ENCODE results near the gene MRPS21. TPM values are rescaled to one million over a fixed set of nuclear protein-coding genes. Genes with fewer than 3 reads are reported as not detected.
A peak's percentile ranks its signal among the peaks of the same experiment; 100 is the strongest.

The MRPS21 gene
- 10 to 100 TPM; 30.1 to 39.5 TPM for total RNA-seq

DNA sequence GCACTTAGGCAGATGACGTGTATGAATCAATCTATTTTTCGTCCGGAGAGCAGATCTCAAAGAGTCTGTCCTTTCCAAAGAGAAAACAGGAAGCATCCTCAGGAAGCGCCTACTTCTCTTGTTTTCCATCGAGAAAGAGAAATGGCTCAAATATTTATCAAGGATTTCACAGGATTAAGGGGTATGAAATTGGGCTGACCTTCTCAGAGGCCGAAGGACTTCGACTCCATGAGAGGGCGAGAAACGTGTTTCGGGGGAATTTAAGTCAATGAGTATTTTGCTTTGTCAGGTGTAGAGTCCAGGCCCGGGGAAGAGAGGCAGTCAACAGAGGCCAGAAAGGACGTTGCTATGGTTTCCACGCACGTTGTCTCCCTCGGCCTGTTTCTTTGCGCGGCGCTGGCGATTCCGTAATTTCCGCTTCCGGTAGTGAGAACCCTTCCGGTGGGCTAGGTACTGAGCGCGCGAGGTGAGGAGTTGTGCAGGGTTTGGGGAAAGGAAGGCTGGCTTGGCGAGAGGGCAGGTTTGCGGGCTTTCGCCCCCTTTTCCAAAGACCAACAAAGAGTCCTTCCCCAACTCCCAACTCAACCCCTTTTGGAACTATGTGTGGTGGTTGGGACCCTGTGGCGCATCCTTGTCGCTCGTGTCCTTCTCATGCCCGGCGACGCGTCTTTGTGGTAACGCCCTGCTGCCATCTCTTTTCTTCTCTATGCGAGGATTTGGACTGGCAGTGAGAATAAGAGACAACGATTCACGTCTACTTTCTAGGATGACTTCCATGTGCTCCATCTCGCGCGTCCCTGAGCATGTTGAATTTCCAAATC, at the start of gene MRPS21:
Gene MRPS21, plus strand, starts transcription at position 429 of the 821 bp plus-strand sequence. CDS start 506 bp downstream, outside the sequence.
- Histone ChIP-seq H3K4me1 (ENCODE audit: control insufficient read depth in 1 of 2, low read depth in 2 of 2) (peaks cover 10 to 13% of the 10 kb centered on the region in 2 donors), H3K36me3 (no peaks in the 10 kb centered on the region), H3K9me3 (no peaks in the 10 kb centered on the region), H3K4me3 (peak within 1 kb of the TSS; percentile 91), H3K27me3 (replicated peaks; ENCODE audit: insufficient read depth) (no peaks in the 10 kb centered on the region), H3K27ac (peak within 1 kb of the TSS; percentile 81 to 90)
- peak; percentile 84 for DNase-seq (ENCODE audit: low spot score)
- ATAC-seq (ENCODE audit: insufficient number of reproducible peaks, low FRiP score, low read depth) = peak; percentile 90
- TF ChIP-seq, protein P1, sequence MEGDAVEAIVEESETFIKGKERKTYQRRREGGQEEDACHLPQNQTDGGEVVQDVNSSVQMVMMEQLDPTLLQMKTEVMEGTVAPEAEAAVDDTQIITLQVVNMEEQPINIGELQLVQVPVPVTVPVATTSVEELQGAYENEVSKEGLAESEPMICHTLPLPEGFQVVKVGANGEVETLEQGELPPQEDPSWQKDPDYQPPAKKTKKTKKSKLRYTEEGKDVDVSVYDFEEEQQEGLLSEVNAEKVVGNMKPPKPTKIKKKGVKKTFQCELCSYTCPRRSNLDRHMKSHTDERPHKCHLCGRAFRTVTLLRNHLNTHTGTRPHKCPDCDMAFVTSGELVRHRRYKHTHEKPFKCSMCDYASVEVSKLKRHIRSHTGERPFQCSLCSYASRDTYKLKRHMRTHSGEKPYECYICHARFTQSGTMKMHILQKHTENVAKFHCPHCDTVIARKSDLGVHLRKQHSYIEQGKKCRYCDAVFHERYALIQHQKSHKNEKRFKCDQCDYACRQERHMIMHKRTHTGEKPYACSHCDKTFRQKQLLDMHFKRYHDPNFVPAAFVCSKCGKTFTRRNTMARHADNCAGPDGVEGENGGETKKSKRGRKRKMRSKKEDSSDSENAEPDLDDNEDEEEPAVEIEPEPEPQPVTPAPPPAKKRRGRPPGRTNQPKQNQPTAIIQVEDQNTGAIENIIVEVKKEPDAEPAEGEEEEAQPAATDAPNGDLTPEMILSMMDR (IDR thresholded peaks at IDR 0.05) = no peak

GRCh38 chr1:150249936-150250335, 43.7 kb upstream of the MRPS21 start:
- TF ChIP-seq, protein P1 (IDR thresholded peaks at IDR 0.05) = no peak
- H3K36me3 ChIP-seq = no peaks in the 10 kb centered on the region
- H3K4me3 ChIP-seq = no peak overlapping the region
- no peaks in the 10 kb centered on the region for H3K4me1 ChIP-seq (ENCODE audit: control insufficient read depth in 1 of 2, low read depth in 2 of 2)
- no peaks in the 10 kb centered on the region for H3K27me3 ChIP-seq (replicated peaks; ENCODE audit: insufficient read depth)
- DNase-seq (ENCODE audit: low spot score) (no peak), ATAC-seq (ENCODE audit: insufficient number of reproducible peaks, low FRiP score, low read depth) (no peak)
- H3K9me3 ChIP-seq = no peaks in the 10 kb centered on the region
- H3K27ac ChIP-seq = no peak overlapping the region

- H3K4me1 ChIP-seq (ENCODE audit: control insufficient read depth in 1 of 2, low read depth in 2 of 2) = peaks cover 9 to 10% of the 10 kb centered on the region in 2 donors
- no peaks in the 10 kb centered on the region for H3K27me3 ChIP-seq (replicated peaks; ENCODE audit: insufficient read depth)
- peak overlapping the region; percentile 61 for H3K4me3 ChIP-seq
- no peaks in the 10 kb centered on the region for H3K9me3 ChIP-seq
- H3K36me3 ChIP-seq = no peaks in the 10 kb centered on the region
- H3K27ac ChIP-seq = peak overlapping the region; percentile 45 to 59
- no peak for ATAC-seq (ENCODE audit: insufficient number of reproducible peaks, low FRiP score, low read depth)
- DNase-seq (ENCODE audit: low spot score) = no peak
- TF ChIP-seq, protein P1 (IDR thresholded peaks at IDR 0.05) = no peak
Observed at GRCh38 chr1:150256198-150256553, 37.5 kb upstream of the MRPS21 start.

DNA sequence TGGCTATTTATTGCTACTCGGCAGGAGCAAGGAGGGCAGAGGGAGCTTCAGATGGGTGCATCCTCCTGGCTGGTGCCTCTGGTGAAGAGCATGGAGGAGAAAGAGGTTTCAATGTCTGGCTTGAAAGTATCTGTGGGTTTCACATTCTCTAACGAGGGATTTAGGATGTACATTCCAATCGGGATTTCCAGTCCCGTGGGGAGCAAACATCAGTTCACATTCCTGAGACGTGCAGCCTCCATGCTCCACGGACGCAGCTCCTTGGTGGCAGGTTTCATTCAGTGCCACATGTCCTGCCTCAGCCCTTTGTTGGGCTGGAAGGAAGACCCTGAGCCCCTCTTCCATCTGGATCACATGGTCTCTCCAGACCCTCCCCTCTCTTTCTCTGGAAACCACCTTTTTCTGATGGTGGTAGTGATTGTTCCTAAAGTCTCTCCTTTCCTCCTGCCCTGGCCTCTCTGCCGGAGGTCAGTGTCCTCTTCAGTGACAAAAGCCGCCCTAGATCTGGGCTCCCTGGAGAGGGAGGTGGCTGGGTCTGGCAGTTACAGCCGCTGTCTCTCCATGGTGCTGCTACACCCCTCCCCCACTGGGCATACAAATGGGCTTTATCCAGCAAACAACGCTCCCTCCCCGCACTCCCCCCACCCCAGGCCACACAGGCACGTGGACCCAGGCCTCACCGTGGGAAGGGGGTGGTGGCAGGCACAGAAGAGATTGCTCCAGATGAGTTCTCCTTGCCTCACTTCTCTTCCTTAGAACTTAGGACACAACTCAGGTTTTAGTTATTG, 36.9 kb upstream of the MRPS21 start:
- Histone ChIP-seq H3K36me3 (no peaks in the 10 kb centered on the region), H3K4me3 (peak overlapping the region; percentile 61), H3K27me3 (replicated peaks; ENCODE audit: insufficient read depth) (no peaks in the 10 kb centered on the region), H3K4me1 (ENCODE audit: control insufficient read depth in 1 of 2, low read depth in 2 of 2) (peaks cover 9 to 10% of the 10 kb centered on the region in 2 donors), H3K9me3 (no peaks in the 10 kb centered on the region), H3K27ac (peak overlapping the region in 1 of 2 donors; percentile 45)
- no peak for ATAC-seq (ENCODE audit: insufficient number of reproducible peaks, low FRiP score, low read depth)
- TF ChIP-seq, protein P1 (IDR thresholded peaks at IDR 0.05) = no peak
- no peak for DNase-seq (ENCODE audit: low spot score)

Data from thoracic aorta (tissue), 2 donors.